ENCODE measurements around the gene KRTAP21-1.
"Not testable (repeated sequence)": the region's sequence is repeated elsewhere in the genome, so short reads cannot be mapped to it uniquely, and the experiment has no call there.

KRTAP21-1 gene

DNA sequence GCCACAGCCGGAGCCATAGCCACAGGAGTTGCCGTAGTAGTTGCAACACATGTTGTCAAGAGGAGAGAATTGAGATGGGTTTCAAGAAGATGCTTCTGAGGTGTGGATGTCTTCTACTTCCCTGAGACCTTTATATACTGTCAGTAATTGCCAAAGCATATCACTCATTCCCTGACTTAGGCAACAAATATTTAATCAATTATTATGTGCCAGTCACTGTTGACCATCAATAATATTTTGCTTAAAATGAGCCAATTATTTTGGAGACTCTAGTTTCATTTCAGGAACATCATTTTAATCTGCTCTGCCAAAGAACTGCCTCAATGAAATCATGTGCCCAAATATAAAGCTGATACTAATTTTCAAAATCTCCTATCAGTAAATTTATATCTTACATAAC is at the start of gene KRTAP21-1:
KRTAP21-1 (minus strand) TSS at position 101 of the 400 bp plus-strand sequence; CDS start at position 51, 50 bp downstream.
- DNase-seq = not testable (repeated sequence)

DNA sequence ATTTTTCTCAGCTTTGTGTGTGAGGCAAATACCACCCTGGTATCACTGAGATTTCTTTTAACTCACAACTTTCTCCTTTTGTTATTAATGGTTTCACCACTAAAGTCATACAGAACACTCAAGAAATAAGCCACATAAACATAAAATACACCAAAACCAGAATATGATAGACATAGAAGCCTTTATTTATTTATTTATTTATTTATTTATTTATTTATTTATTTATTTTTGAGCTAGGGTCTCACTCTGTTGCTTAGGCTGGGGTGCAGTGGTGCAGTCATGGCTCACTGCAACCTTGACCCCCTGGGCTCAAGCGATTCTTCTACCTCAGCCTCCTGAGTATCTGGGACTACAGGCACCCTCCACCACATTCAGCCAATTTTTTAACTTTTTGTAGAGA is 45.4 kb upstream of the KRTAP21-1 start:
- no peak for DNase-seq

DNA sequence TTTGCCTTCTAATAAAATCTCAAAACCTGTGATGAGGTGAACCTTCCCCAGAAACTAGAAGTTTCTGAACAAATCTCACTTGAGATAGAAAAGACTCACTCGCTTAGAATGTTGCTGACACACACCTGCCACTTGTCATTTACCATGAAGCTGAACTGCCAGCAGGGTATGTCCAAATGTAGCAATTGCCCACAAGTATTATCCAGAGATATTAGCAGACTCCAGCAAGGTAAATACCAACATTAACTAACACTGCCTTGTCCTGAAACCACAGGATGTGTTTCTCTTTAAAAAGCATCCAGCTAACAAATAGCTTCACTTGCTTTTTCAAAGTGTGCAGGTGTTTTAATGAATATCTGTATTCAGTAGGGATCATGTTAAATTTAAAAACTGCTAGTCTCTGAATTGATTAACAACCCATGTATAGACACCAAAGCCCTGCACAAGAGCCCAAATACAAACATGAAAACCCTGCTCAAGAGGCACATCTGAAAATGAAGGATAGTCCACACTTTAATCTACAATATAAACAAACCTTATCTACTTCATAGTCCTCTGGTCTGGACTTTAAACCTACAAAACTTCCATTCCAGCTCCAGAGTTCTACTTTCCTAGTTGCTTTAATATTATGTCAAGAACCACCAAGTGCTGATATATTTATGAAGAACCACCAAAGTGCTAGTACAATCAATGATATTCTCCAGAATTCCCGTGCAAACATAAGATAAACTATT is 38.5 kb upstream of the KRTAP21-1 start:
- DNase-seq = no peak

- no peak for DNase-seq
Observed at GRCh38 chr21:30779249-30779648, 24.0 kb upstream of the KRTAP21-1 start.

DNA sequence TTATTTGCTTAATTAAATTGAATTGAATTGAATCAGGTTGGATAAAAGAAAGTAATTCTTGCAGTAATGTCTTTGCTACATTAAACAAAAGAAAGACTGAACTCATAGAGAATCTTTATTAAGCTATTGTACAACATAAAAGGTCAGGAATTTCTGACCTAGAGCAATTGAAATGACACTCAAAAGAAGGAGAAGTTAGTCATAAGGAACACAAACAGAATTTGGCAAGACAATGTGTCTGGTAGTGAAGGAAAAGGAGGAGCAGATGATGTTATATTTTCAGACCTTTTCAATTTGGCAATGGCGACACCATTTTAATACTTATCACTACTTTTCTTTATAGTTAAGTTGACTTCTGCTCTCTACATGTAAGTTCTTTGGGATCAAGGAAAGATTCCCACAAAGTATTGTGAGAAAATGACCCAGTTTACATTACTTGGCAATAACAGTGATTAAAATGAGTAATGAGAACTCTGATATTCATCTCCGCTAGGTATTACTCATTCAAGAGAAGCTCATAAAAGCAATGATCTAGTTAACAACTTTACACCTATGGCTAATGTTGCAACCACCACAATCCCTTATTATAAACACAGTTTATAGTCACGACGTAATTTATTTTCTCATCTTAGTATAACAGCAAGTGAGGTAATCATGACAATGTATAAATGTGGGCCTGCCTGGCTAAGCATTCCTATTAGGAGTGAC is 14.7 kb upstream of the KRTAP21-1 start:
- no peak for DNase-seq

DNA sequence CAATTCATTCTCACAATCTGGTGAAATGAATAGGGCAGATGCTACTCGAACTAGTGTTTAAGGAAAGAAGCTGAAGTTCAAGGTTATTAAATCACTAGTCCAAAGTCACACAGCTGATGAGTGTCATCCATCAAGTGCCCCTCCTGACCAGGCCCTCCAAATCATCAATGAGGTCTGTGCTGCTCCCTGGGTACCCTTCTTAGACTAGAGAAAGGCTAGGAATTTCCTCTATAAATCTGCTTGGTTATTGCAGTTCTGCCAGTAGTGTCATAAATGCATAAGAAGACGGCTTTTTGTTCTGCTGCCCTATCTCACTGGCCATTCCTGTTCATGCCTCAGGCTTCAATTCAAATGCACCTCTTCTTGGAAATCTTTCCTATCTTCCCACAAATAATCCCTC is 5.5 kb upstream of the KRTAP21-1 start:
- no peak for DNase-seq

- no peak for DNase-seq
Observed at GRCh38 chr21:30758306-30758705, 3.1 kb upstream of the KRTAP21-1 start.

GRCh38 chr21:30747159-30747558 is 8.1 kb downstream of the KRTAP21-1 start, which contains the start of gene KRTAP21-2:
Gene KRTAP21-2, minus strand, starts transcription at chr21:30747259. Its CDS starts 57 bp downstream, at chr21:30747202.
- DNase-seq = no peak

DNA sequence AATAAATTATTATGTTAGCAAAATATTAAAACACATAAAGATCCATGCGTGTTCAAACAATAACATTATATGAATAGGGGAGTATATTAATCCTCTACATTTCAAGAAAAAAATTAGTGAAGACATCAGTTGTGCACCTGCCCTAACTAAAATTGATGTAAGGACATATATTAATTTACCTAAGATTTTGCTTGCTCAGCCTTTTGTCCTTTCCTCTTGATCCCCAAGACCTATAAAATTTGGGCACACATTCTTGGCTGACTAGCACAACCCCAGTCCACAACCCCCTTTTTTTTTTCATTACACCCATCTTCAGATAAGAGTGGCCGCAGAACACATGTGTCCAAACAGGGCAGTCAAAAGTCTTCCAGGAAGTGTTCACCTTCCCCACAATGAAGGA is 14.8 kb downstream of the KRTAP21-1 start:
- DNase-seq = no peak

DNA sequence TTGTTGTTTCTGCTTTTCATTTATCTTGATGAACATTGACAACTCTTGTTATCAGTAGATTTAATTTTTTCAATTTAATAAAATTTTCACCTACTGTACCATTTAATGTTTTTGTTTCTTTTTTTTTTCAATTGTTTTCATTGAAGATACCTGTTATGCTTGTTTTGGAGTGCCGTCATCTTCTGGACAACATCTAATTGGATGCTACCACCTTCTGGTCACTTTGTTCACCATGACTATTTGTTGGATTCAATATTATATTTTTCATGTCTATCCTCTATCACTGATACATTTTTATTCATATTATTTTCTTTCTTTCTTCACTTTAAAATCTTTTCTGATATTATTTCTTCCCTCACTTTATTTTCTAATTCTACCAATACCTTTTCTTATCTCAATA is 22.2 kb downstream of the KRTAP21-1 start:
- peak; percentile 12 for DNase-seq

GRCh38 chr21:30726726-30727125 is 28.5 kb downstream of the KRTAP21-1 start:
- DNase-seq = no peak

DNA sequence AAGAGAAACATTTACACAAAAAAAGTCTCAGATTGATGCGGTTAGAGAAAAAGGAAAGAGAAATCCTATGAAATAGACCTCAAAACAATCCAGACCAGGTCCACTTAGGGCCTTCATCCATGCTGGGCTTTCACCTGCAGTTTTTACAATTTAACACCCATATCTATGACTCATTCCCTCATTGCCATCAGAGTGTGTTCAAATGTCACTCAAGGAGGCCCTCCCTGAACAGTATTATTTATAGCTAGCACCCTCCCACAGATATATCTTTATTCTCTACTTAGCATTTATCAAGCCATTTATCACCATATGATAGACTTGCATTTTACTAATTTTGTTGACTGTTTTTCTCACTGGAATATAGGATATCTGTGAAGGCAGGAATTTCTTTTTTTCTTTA is 35.8 kb downstream of the KRTAP21-1 start:
- DNase-seq = peak; percentile 9

DNA sequence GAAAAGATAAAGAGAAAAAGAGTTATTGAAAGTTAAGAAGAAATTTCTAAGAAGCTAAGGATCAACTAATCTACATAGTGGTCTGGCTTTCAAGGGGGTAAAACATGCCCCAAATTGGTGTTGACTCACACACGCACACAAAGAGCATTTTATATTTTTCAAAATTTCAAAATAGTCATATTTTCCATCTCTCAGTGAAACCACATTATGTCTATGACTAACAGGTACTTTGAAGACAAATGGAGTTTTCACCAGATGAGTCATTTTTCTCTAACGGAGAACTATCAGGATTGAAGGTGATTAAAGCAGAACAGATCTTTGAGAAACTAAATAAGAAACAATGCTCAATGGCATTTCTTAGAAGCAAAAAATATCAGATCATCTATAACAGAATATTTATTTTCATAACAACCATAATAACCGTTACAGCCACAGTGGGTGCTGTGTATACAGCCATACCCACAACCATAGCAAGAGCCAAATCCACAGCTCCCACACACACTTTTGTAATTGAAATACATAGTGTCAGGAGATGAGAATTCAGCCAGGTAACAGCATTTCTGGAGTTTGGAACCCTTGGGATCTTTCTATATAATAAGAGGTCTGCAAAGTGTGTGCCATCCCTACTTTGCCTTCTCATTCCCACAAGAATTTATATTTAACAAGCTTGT is 36.9 kb downstream of the KRTAP21-1 start, which contains the start of gene KRTAP21-3:
KRTAP21-3 (minus strand) TSS at position 539 of the 671 bp plus-strand sequence; CDS start at position 521, 18 bp downstream.
- DNase-seq = no peak

GRCh38 chr21:30717105-30717504 is 38.1 kb downstream of the KRTAP21-1 start:
- DNase-seq = no peak

GRCh38 chr21:30714946-30715345 is 40.3 kb downstream of the KRTAP21-1 start:
- no peak for DNase-seq

DNA sequence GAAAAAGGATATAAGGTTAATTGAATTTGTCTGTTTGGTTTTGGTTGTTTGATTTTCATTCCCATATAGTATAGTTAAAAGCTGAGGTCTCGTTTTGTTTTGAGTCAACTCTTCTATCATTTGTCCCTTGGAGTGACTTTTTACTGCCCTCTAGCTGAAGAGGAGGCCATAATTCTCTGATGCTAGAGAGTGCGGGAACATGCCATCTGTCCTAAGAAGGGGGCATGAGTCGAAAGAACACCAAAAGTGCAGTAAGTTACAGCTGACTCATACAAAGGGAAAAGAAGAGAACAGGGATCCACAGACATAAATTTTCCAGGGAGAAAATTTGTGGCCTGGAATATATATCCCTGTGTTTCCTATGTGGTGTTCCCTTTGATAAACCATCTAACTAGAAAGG is 40.8 kb downstream of the KRTAP21-1 start:
- DNase-seq = peak; percentile 5

DNA sequence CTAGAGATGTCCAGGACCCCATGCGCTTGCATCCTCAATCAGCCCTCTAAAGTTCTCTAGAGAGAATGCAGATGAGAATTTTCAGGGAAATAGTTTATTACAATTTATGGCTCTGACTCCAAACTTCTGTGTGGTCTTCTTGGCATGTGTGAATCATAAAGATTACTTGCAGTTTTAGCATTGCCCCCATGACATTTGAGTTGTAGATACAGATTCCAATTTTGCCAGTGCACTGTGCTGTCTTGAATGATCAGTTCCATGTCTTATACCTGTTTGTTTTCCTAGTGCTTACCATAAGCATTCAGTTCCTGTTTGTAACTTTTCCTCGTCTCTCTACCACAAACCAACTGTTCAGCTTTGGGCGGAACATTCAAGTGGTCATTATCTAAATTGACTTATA is 41.5 kb downstream of the KRTAP21-1 start:
- DNase-seq = no peak

DNA sequence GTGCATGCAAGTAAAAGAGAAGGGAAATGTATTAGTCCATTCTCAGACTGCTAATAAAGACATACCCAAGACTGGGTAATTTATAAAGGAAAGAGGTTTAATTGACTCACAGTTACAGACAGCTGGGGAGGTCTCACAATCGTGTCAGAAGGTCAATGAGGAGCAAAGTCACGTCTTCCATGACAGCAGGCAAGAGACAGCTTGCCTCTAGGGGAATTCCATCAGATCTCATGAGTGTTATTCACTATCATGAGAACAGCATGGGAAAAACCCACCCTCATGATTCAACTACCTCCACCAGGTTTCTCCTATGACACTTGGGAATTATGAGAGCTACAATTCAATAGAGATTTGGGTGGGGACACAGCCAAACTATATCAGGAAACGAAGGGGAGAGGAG is 44.7 kb downstream of the KRTAP21-1 start:
- DNase-seq = no peak

GRCh38 chr21:30707409-30707808 is 47.8 kb downstream of the KRTAP21-1 start:
- DNase-seq = no peak
